HEK293T (cell line): ENCODE data around the gene PTPRM.
A peak's percentile ranks its signal among the peaks of the same experiment; 100 is the strongest.

Experiments used
- CTCF ChIA-PET: fragments of 350-600 bp; formaldehyde crosslinking; extraction: SDS; loops from one replicate; lab custom pipeline; 2021; ENCODE audit warnings: antibody characterized with exemption, inconsistent platforms; lab: Yijun Ruan, JAX
- POLR2A ChIA-PET: fragments of 350-600 bp; formaldehyde crosslinking; extraction: SDS; loops from one replicate; lab custom pipeline; 2020; ENCODE audit warnings: antibody characterized with exemption, inconsistent platforms; lab: Yijun Ruan, JAX
- DNase-seq: peaks from one replicate; pipeline ENCODE4 v3.0.0; 2012; ENCODE audit warnings: mixed read lengths; ENCODE audit errors: extremely low spot score
- ARNT ChIP-seq: fragments of 450-650 bp; IDR thresholded peaks from 2 replicates; pipeline ENCODE4 v1.6.1; 2017; ENCODE audit warnings: mild to moderate bottlenecking
- BHLHE40 ChIP-seq: fragments of 450-650 bp; IDR thresholded peaks from 2 replicates; pipeline ENCODE4 v1.6.1; 2016; ENCODE audit warnings: mild to moderate bottlenecking, moderate library complexity, borderline replicate concordance
- CTBP1 ChIP-seq: fragments of 450-650 bp; IDR thresholded peaks from 2 replicates; pipeline ENCODE4 v1.6.1; 2016; ENCODE audit warnings: borderline replicate concordance
- ELF4 ChIP-seq: fragments of 450-650 bp; IDR thresholded peaks from 2 replicates; pipeline ENCODE4 v1.6.1; 2017; ENCODE audit warnings: antibody characterized with exemption
- FOXA1 ChIP-seq: fragments of 450-650 bp; IDR thresholded peaks from 2 replicates; pipeline ENCODE4 v1.6.1; 2016; ENCODE audit warnings: mild to moderate bottlenecking
- FOXK2 ChIP-seq: fragments of 450-650 bp; IDR thresholded peaks from 2 replicates; pipeline ENCODE4 v1.6.1; 2016; ENCODE audit warnings: mild to moderate bottlenecking
- FOXM1 ChIP-seq: fragments of 450-650 bp; IDR thresholded peaks from 2 replicates; pipeline ENCODE4 v1.6.1; 2017; ENCODE audit warnings: mild to moderate bottlenecking, borderline replicate concordance
- HDGF ChIP-seq: fragments of 450-650 bp; IDR thresholded peaks from 2 replicates; pipeline ENCODE4 v1.6.1; 2017; ENCODE audit warnings: antibody characterized with exemption, borderline replicate concordance
- L3MBTL2 ChIP-seq: fragments of 450-650 bp; conservative IDR thresholded peaks from 2 replicates; pipeline ENCODE4 v1.6.1; 2016; ENCODE audit warnings: mild to moderate bottlenecking
- LEF1 ChIP-seq: fragments of 450-650 bp; IDR thresholded peaks from 2 replicates; pipeline ENCODE4 v1.6.1; 2017; ENCODE audit warnings: mild to moderate bottlenecking, borderline replicate concordance
- NFRKB ChIP-seq: fragments of 450-650 bp; IDR thresholded peaks from 2 replicates; pipeline ENCODE4 v1.6.1; 2016; ENCODE audit warnings: mild to moderate bottlenecking, moderate library complexity
- SP1 ChIP-seq: fragments of 450-650 bp; IDR thresholded peaks from 2 replicates; pipeline ENCODE4 v1.6.1; 2017
- SUZ12 ChIP-seq: fragments of 450-650 bp; IDR thresholded peaks from 2 replicates; pipeline ENCODE4 v1.6.1; 2016; ENCODE audit warnings: mild to moderate bottlenecking
- TARDBP ChIP-seq: fragments of 450-650 bp; IDR thresholded peaks from 2 replicates; pipeline ENCODE4 v1.6.1; 2016
- ZNF384 ChIP-seq: fragments of 450-650 bp; IDR thresholded peaks from 2 replicates; pipeline ENCODE4 v1.6.1; 2016
- TF ChIP-seq, protein P1 (sequence below): fragments of 450-650 bp; IDR thresholded peaks from 2 replicates; pipeline ENCODE4 v1.6.1; 2016

The PTPRM gene

DNA sequence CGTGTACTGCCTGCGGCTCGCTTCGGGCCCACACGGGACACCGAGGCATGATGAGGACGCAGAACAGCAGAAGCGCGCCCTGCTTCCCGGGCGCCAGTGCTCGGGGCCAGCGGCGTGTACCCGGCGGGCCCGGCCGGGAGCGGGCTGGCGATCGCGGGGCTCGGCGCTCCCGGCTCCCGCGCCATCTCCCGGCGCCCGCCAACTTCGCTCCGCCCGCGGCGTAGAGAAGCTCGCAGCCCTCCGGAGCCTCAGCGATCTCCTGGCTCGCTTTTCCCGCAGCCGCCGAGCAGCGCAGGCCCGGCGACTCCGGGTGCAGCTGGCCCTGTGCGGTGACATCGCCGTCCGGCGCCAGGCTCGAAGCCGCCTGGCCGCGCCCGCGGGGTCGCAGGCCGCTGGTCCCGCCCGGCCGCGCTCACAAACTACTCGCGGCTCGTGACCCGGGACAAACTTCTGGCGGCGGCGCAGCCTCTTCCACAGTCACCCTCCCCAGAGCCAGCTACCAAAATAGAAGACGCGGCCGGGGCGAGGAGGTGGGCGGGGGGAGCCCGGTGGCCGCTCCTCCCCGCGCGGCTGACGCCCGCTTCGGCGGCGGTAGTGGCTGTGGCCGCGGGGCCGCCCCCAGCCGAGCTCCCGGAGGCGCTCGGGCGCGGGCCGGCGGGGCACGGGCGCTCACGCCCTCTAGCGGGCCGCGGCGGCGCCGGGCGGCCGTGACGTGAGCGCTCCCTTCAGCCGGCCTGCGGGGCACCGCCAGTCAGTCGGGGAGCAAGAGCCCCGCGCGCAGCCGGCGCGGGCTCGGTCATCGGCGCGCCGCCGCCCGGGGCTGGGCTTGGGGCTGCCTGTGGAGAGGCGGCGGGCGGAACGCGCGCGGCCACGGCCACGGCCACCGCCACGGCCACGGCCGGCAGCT, at the start of gene PTPRM:
TSS of gene PTPRM (plus strand) at position 750 of the 907 bp plus-strand sequence. CDS start 503 bp downstream, outside the sequence.
- peak; percentile 68 for DNase-seq
- TF ChIP-seq HDGF (no peak), FOXK2 (no peak), FOXA1 (no peak), FOXM1 (no peak), ARNT (no peak), SP1 (no peak), L3MBTL2 (no peak), SUZ12 (no peak), ZNF384 (no peak), TARDBP (no peak), LEF1 (no peak), NFRKB (no peak), BHLHE40 (no peak), CTBP1 (no peak), ELF4 (no peak)
- TF ChIP-seq, protein P1, sequence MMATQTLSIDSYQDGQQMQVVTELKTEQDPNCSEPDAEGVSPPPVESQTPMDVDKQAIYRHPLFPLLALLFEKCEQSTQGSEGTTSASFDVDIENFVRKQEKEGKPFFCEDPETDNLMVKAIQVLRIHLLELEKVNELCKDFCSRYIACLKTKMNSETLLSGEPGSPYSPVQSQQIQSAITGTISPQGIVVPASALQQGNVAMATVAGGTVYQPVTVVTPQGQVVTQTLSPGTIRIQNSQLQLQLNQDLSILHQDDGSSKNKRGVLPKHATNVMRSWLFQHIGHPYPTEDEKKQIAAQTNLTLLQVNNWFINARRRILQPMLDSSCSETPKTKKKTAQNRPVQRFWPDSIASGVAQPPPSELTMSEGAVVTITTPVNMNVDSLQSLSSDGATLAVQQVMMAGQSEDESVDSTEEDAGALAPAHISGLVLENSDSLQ, result no peak
- POLR2A ChIA-PET, result interaction anchor here (0.9 to 1.2 kb wide), 3 partner anchors 10 to 107 kb away, joined by 3 to 4 read pairs (median 3); no protein-coding TSS in a partner anchor
- CTCF ChIA-PET, result interaction anchor here (0.6 to 2.4 kb wide), 5 partner anchors 13 to 328 kb away, joined by 3 to 9 read pairs (median 3); no protein-coding TSS in a partner anchor

DNA sequence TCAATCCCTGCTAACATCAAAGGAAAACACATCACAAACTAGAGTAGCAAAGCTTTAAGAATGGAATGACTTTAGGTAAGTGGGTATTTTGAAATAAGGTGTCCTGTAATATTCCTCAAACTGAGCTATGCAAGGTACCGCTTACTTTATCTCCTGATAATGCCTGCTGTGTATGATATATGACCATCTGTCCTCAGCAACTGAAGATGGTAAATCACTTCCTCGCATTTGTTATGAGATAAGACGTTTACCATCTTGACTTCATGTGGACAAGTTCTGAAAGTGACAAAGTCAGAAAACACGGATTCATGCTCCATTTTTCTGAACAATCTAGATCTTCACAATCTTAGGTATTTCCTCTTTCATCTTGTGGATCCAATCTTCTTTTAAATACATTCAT, 49.3 kb upstream of the PTPRM start:
- DNase-seq, result no peak
- TF ChIP-seq, protein P1, result no peak
- no peak for TF ChIP-seq BHLHE40
- no peak for TF ChIP-seq NFRKB
- no peak for TF ChIP-seq ELF4
- TF ChIP-seq FOXK2, result no peak
- no peak for TF ChIP-seq ARNT
- TF ChIP-seq FOXM1, result no peak
- TF ChIP-seq L3MBTL2, result no peak
- TF ChIP-seq HDGF, result no peak
- no peak for TF ChIP-seq SP1
- TF ChIP-seq FOXA1, result no peak
- no peak for TF ChIP-seq TARDBP
- TF ChIP-seq SUZ12, result no peak
- TF ChIP-seq ZNF384, result no peak
- TF ChIP-seq CTBP1, result no peak
- TF ChIP-seq LEF1, result no peak
- CTCF ChIA-PET, result no interaction called here
- POLR2A ChIA-PET, result no interaction called here

DNA sequence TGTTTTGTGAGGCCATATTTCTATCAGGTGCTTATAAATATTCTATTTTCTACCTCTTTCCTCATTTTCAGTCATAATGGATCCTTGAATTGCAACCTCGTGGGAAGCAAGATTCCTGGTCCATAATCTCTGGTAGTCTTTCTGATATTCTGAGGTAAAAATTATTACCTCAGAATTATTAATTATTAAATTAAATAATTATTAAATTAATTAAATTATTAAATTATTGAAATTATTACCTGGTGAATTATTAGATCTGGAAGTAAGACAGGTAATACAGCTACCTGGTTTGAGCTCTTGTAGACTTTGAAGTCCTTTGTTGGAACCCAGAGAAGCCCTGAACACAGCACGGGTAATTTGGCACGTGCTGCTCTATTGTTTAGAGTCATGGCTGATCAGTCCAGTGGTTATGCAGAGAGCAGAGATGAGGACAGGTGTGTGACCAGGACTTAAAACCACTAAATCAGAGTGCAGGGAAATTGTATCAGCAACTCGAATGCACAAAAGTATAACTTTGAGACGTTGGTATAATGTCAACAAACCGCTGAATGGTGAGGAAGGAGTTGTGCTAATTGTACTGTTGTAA, 46.8 kb upstream of the PTPRM start:
- TF ChIP-seq SUZ12 (no peak), NFRKB (no peak), ARNT (no peak)
- DNase-seq, result no peak
- ChIA-PET POLR2A (no interaction called here), CTCF (no interaction called here)

DNA sequence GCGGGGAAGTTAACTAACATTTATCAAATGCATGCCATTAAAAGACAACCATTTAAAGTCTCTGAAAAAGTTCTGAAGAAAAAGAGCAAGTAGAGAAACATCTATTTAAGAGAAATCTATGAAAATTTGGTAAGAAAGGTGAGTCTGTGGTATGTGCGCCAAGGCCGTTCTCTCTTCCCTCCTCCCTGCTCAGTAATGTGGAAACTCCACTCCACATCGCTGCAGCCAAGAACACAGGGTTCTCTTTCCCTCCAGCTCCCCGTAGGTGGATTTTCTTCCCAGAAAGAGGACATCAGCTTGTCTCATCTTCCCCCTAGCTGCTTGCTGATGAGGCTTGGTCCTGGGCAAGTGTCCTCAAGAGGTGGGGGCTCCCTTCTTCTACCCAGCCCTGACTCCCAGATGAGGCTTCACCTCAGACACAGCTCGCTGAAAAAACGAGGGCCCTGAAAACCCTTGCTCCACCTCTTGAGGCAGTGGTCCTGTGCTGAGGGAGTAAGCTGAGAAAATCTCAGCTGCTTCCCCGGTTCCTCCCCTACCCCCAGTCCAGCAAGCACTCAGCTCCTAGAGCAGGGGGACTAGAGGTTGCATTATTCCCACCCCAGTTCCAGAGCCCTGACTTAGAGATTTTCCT, 45.8 kb upstream of the PTPRM start:
- POLR2A ChIA-PET, result no interaction called here
- TF ChIP-seq ARNT (no peak), LEF1 (no peak), FOXM1 (no peak), ELF4 (no peak), SUZ12 (no peak), SP1 (no peak), BHLHE40 (no peak), FOXK2 (no peak), CTBP1 (no peak), L3MBTL2 (no peak), HDGF (no peak)
- TF ChIP-seq, protein P1, result no peak
- no peak for DNase-seq
- CTCF ChIA-PET, result no interaction called here

DNA sequence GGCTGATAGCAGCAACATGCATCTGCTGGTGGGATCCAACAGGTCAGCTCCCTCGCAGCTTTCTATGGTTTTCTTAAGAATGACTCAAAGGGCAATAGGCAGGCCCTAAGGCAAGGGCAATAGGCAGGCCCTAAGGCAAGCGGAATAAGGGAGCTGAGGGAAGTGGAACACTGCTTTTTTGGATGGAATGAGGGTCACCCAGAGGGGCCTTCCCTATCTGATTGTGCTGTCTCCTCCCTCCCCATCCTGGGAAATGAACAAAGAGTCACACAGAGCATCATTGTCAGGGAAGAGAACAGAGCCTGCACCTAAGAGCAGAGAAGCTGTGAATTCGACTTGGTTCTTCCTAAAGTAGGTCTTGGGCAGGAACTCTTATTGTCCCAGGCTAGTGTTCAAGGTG, 43.3 kb upstream of the PTPRM start:
- no peak for TF ChIP-seq FOXK2
- no peak for TF ChIP-seq BHLHE40
- TF ChIP-seq ARNT, result no peak
- TF ChIP-seq NFRKB, result no peak
- TF ChIP-seq HDGF, result no peak
- no peak for TF ChIP-seq LEF1
- no peak for TF ChIP-seq TARDBP
- TF ChIP-seq SP1, result no peak
- no peak for TF ChIP-seq ELF4
- no peak for TF ChIP-seq FOXA1
- TF ChIP-seq SUZ12, result no peak
- no peak for TF ChIP-seq L3MBTL2
- ChIA-PET CTCF (no interaction called here), POLR2A (no interaction called here)
- no peak for DNase-seq

DNA sequence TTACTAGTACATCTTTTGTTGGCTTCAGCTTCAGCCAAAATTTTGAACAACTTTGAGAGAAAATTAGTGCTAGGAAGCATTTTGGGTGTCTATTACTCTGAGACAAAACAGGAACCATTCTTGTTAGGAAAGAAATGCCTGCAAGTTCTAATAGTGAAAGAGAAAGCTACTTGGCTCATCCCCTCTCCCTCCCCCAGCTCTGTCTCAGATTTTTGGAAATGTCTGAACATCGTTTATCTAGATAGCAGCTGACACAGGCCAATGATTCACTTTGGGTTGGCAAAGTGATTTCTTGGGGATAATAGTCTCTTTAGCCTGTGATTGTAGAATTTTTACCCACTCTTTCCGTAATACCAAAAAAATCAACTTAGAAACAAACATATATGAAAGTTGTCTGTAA, 42.3 kb upstream of the PTPRM start:
- no peak for DNase-seq

More for the DNA sequence above, 42.3 kb upstream of the PTPRM start:
- ChIA-PET CTCF (no interaction called here), POLR2A (no interaction called here)
- no peak for TF ChIP-seq BHLHE40
- no peak for TF ChIP-seq HDGF
- TF ChIP-seq TARDBP, result no peak
- no peak for TF ChIP-seq ZNF384
- no peak for TF ChIP-seq FOXM1
- no peak for TF ChIP-seq NFRKB
- no peak for TF ChIP-seq L3MBTL2
- TF ChIP-seq, protein P1, result no peak
- no peak for TF ChIP-seq ARNT
- no peak for TF ChIP-seq SUZ12
- TF ChIP-seq FOXA1, result no peak
- no peak for TF ChIP-seq ELF4
- no peak for TF ChIP-seq FOXK2
- TF ChIP-seq SP1, result no peak
- TF ChIP-seq CTBP1, result no peak
